Thymus (tissue), 11 donors: Measurements from ENCODE around the gene RASSF8. TPM values are rescaled to one million over a fixed set of nuclear protein-coding genes. Genes with fewer than 3 reads are reported as not detected.

ENCODE experiments used
- DNase-seq, 9 donors: peaks; one replicate each; pipeline ENCODE4 v3.0.0-alpha.2; 2013; ENCODE audit warnings: low spot score in 9 of 9, low read depth in 6 of 9, missing footprints in 1 of 9
- H3K27ac ChIP-seq, 2 donors: one replicate each; pipeline ENCODE4 v1.5.1; 2013; ENCODE audit warnings: control low read depth in 1 of 2, low read depth in 1 of 2, low read length in 1 of 2, mild to moderate bottlenecking in 1 of 2, moderate library complexity in 1 of 2
- H3K27me3 ChIP-seq, 2 donors: one replicate each; pipeline ENCODE4 v1.5.1; 2013; ENCODE audit warnings: low read length in 1 of 2; ENCODE audit not compliant: control insufficient read depth in 2 of 2, insufficient read depth in 1 of 2
- H3K36me3 ChIP-seq, 2 donors: one replicate each; pipeline ENCODE4 v1.5.1; 2013; ENCODE audit warnings: low read length in 1 of 2, mild to moderate bottlenecking in 1 of 2, moderate library complexity in 1 of 2; ENCODE audit not compliant: control insufficient read depth in 2 of 2, insufficient read depth in 2 of 2
- H3K4me1 ChIP-seq, 2 donors: one replicate each; pipeline ENCODE4 v1.5.1; 2013; ENCODE audit warnings: low read length in 2 of 2; ENCODE audit not compliant: control insufficient read depth in 2 of 2, insufficient read depth in 2 of 2
- H3K4me3 ChIP-seq, 2 donors: one replicate each; pipeline ENCODE4 v1.5.1; 2013; ENCODE audit warnings: low read length in 2 of 2, control low read depth in 1 of 2, mild to moderate bottlenecking in 1 of 2
- H3K9me3 ChIP-seq, 2 donors: one replicate each; pipeline ENCODE4 v1.5.1; 2013; ENCODE audit warnings: low read length in 1 of 2, mild to moderate bottlenecking in 1 of 2; ENCODE audit not compliant: control insufficient read depth in 2 of 2, insufficient read depth in 1 of 2
- WGBS: extraction: QIAGEN DNeasy Blood & Tissue Kit; methylation state at CpG from one replicate; pipeline ENCODE4 v1.1.7; 2013; 5-methylcytosine and 5-hydroxymethylcytosine counted together
- polyA plus RNA-seq: library from polyadenylated mRNA; stranded (reverse); fragments of 200-250 nt; gene quantifications from one replicate; pipeline ENCODE4 v1.2.3, GENCODE V29; 2013
- total RNA-seq: library from RNA; stranded (reverse); fragments of 120-200 nt; gene quantifications from one replicate; pipeline ENCODE4 v1.2.4, GENCODE V29; 2013
- donor health status: healthy.

Gene RASSF8
- total and polyA plus RNA-seq, 2 donors = 6.4 to 15.3 TPM

- DNase-seq = no peak
- no peaks in the 10 kb centered on the region for H3K27me3 ChIP-seq
Measured at GRCh38 chr12:25935355-25936144, 22.9 kb upstream of the RASSF8 start.

GRCh38 chr12:25937096-25937495, 21.4 kb upstream of the RASSF8 start:
- no peak for DNase-seq
- H3K27ac ChIP-seq = no peak overlapping the region
- no peaks in the 10 kb centered on the region for H3K9me3 ChIP-seq
- H3K36me3 ChIP-seq = no peaks in the 10 kb centered on the region
- no peaks in the 10 kb centered on the region for H3K4me1 ChIP-seq
- H3K27me3 ChIP-seq = no peaks in the 10 kb centered on the region
- no peak overlapping the region for H3K4me3 ChIP-seq

More at GRCh38 chr12:25935355-25936144, 22.9 kb upstream of the RASSF8 start:
- H3K4me3 ChIP-seq = no peak overlapping the region
- H3K27ac ChIP-seq = no peak overlapping the region
- WGBS = 95% methylated on average over 9 of the region's 9 CpGs
- no peaks in the 10 kb centered on the region for H3K9me3 ChIP-seq
- no peaks in the 10 kb centered on the region for H3K36me3 ChIP-seq
- no peaks in the 10 kb centered on the region for H3K4me1 ChIP-seq

GRCh38 chr12:25938581-25938980, 19.9 kb upstream of the RASSF8 start:
- no peak overlapping the region for H3K27ac ChIP-seq
- DNase-seq = no peak
- H3K27me3 ChIP-seq = no peaks in the 10 kb centered on the region
- no peaks in the 10 kb centered on the region for H3K4me1 ChIP-seq
- WGBS = 91% methylated on average over 1 of the region's 1 CpG
- no peaks in the 10 kb centered on the region for H3K36me3 ChIP-seq
- H3K4me3 ChIP-seq = no peak overlapping the region
- H3K9me3 ChIP-seq = no peaks in the 10 kb centered on the region

- H3K36me3 ChIP-seq = no peaks in the 10 kb centered on the region
- no peak for DNase-seq
- no peaks in the 10 kb centered on the region for H3K9me3 ChIP-seq
- no peaks in the 10 kb centered on the region for H3K4me1 ChIP-seq
- no peaks in the 10 kb centered on the region for H3K27me3 ChIP-seq
- H3K4me3 ChIP-seq = no peak overlapping the region
- WGBS = 99% methylated on average over 2 of the region's 2 CpGs
- no peak overlapping the region for H3K27ac ChIP-seq
Measured at GRCh38 chr12:25939606-25940005, 18.9 kb upstream of the RASSF8 start.

GRCh38 chr12:25940886-25941285, 17.6 kb upstream of the RASSF8 start:
- no peaks in the 10 kb centered on the region for H3K4me1 ChIP-seq
- no peaks in the 10 kb centered on the region for H3K9me3 ChIP-seq
- H3K27ac ChIP-seq = no peak overlapping the region
- H3K36me3 ChIP-seq = no peaks in the 10 kb centered on the region
- no peaks in the 10 kb centered on the region for H3K27me3 ChIP-seq
- WGBS = 94% methylated on average over 1 of the region's 1 CpG
- no peak overlapping the region for H3K4me3 ChIP-seq
- DNase-seq = no peak

- Histone ChIP-seq H3K4me1 (no peaks in the 10 kb centered on the region), H3K36me3 (no peaks in the 10 kb centered on the region), H3K27me3 (no peaks in the 10 kb centered on the region), H3K9me3 (no peaks in the 10 kb centered on the region), H3K27ac (no peak overlapping the region), H3K4me3 (no peak overlapping the region)
- WGBS = 95% methylated on average over 2 of the region's 2 CpGs
- no peak for DNase-seq
Measured at GRCh38 chr12:25942709-25943108, 15.8 kb upstream of the RASSF8 start.

GRCh38 chr12:25943940-25944339, 14.5 kb upstream of the RASSF8 start:
- Histone ChIP-seq H3K9me3 (no peaks in the 10 kb centered on the region), H3K4me3 (no peak overlapping the region), H3K36me3 (no peaks in the 10 kb centered on the region), H3K27ac (no peak overlapping the region), H3K4me1 (no peaks in the 10 kb centered on the region), H3K27me3 (no peaks in the 10 kb centered on the region)
- no peak for DNase-seq

- no peak for DNase-seq
- H3K4me1 ChIP-seq = no peaks in the 10 kb centered on the region
- H3K4me3 ChIP-seq = no peak overlapping the region
- WGBS = 95% methylated on average over 4 of the region's 4 CpGs
- H3K36me3 ChIP-seq = no peaks in the 10 kb centered on the region
- H3K9me3 ChIP-seq = no peaks in the 10 kb centered on the region
- no peak overlapping the region for H3K27ac ChIP-seq
- no peaks in the 10 kb centered on the region for H3K27me3 ChIP-seq
Measured at GRCh38 chr12:25949343-25949742, 9.1 kb upstream of the RASSF8 start.

- no peak overlapping the region for H3K27ac ChIP-seq
- no peak overlapping the region for H3K4me3 ChIP-seq
- no peak for DNase-seq
- H3K27me3 ChIP-seq = no peaks in the 10 kb centered on the region
- WGBS = 78% methylated on average over 6 of the region's 6 CpGs
- H3K9me3 ChIP-seq = no peaks in the 10 kb centered on the region
- H3K4me1 ChIP-seq = no peaks in the 10 kb centered on the region
- no peaks in the 10 kb centered on the region for H3K36me3 ChIP-seq
Measured at GRCh38 chr12:25950329-25951115, 8.0 kb upstream of the RASSF8 start.
